Mesothelial cell of epicardium (in vitro differentiated cells): ENCODE measurements around the gene CLCN7. TPM values are rescaled to one million over a fixed set of nuclear protein-coding genes. Genes with fewer than 3 reads are reported as not detected.

Source experiments
- DNase-seq, 2 experiments: peaks; one replicate each; pipeline ENCODE4 v3.0.0; 2021; ENCODE audit warnings: low spot score in 2 of 2; ENCODE audit not compliant: unreplicated experiment in 2 of 2
- H3K27ac Mint-ChIP-seq: 2 replicates; pipeline ENCODE4 v1.8.0; 2021; ENCODE audit warnings: mixed read lengths
- H3K27me3 Mint-ChIP-seq: 2 replicates; pipeline ENCODE4 v1.8.0; 2021; ENCODE audit warnings: low read depth, mixed read lengths
- H3K36me3 Mint-ChIP-seq: 2 replicates; pipeline ENCODE4 v1.8.0; 2021; ENCODE audit warnings: mixed read lengths
- H3K4me1 Mint-ChIP-seq: 2 replicates; pipeline ENCODE4 v1.8.0; 2021; ENCODE audit warnings: mixed read lengths
- H3K4me3 Mint-ChIP-seq: 2 replicates; pipeline ENCODE4 v1.8.0; 2021; ENCODE audit warnings: mild to moderate bottlenecking, moderate library complexity, mixed read lengths
- H3K9me3 Mint-ChIP-seq: 2 replicates; pipeline ENCODE4 v1.8.0; 2021; ENCODE audit warnings: mixed read lengths
- CTCF ChIP-seq: fragments of 200-600 bp; sonication (generic); IDR thresholded peaks from one replicate; pipeline ENCODE4 v1.5.0; 2021; ENCODE audit warnings: antibody characterized with exemption; ENCODE audit not compliant: unreplicated experiment
- total RNA-seq: library from RNA; stranded (reverse); gene quantifications from 3 replicates; pipeline ENCODE4 v1.2.1, GENCODE V29; 2021

Gene CLCN7
- total RNA-seq, 1 donor from 2014 or later, result 94.6 TPM

GRCh38 chr16:1413684-1414531 is 60.9 kb downstream of the CLCN7 start:
- TF ChIP-seq CTCF, result peak; percentile 72
- peak in 1 of 2 experiments; percentile 67 for DNase-seq
- H3K27me3 Mint-ChIP-seq, result no peaks in the 10 kb centered on the region
- H3K9me3 Mint-ChIP-seq, result no peaks in the 10 kb centered on the region
- peak overlapping the region; percentile 56 for H3K27ac Mint-ChIP-seq
- peaks cover 13% of the 10 kb centered on the region for H3K4me1 Mint-ChIP-seq
- peaks cover 8% of the 10 kb centered on the region for H3K36me3 Mint-ChIP-seq
- peak overlapping the region; percentile 78 for H3K4me3 Mint-ChIP-seq

- DNase-seq, result no peak
- H3K4me3 Mint-ChIP-seq, result peak overlapping the region; percentile 78
- no peaks in the 10 kb centered on the region for H3K27me3 Mint-ChIP-seq
- no peak overlapping the region for H3K27ac Mint-ChIP-seq
- peaks cover 10% of the 10 kb centered on the region for H3K4me1 Mint-ChIP-seq
- TF ChIP-seq CTCF, result no peak
- peaks cover 8% of the 10 kb centered on the region for H3K36me3 Mint-ChIP-seq
- no peaks in the 10 kb centered on the region for H3K9me3 Mint-ChIP-seq
These were observed 62.0 kb downstream of the CLCN7 start for GRCh38 chr16:1412847-1413246.

- peak overlapping the region; percentile 79 for H3K27ac Mint-ChIP-seq
- peak overlapping the region; percentile 81 for H3K4me3 Mint-ChIP-seq
- H3K36me3 Mint-ChIP-seq, result peaks cover 8% of the 10 kb centered on the region
- no peak for TF ChIP-seq CTCF
- no peaks in the 10 kb centered on the region for H3K4me1 Mint-ChIP-seq
- peak; percentile 97 to 99 for DNase-seq
- H3K27me3 Mint-ChIP-seq, result no peaks in the 10 kb centered on the region
- H3K9me3 Mint-ChIP-seq, result no peaks in the 10 kb centered on the region
These were observed 66.5 kb downstream of the CLCN7 start for GRCh38 chr16:1408171-1408837.

GRCh38 chr16:1407753-1408152 is 67.1 kb downstream of the CLCN7 start:
- DNase-seq, result no peak
- Mint-ChIP-seq H3K36me3 (peaks cover 8% of the 10 kb centered on the region), H3K27ac (peak overlapping the region; percentile 77), H3K4me3 (peak overlapping the region; percentile 81), H3K9me3 (no peaks in the 10 kb centered on the region), H3K4me1 (no peaks in the 10 kb centered on the region), H3K27me3 (no peaks in the 10 kb centered on the region)
- no peak for TF ChIP-seq CTCF

GRCh38 chr16:1403733-1404132 is 71.1 kb downstream of the CLCN7 start:
- DNase-seq, result no peak
- no peaks in the 10 kb centered on the region for H3K9me3 Mint-ChIP-seq
- no peak for TF ChIP-seq CTCF
- no peaks in the 10 kb centered on the region for H3K4me1 Mint-ChIP-seq
- no peaks in the 10 kb centered on the region for H3K27me3 Mint-ChIP-seq
- H3K36me3 Mint-ChIP-seq, result peaks cover 6% of the 10 kb centered on the region
- H3K27ac Mint-ChIP-seq, result no peak overlapping the region
- H3K4me3 Mint-ChIP-seq, result no peak overlapping the region
